Mesendoderm (in vitro differentiated cells): ENCODE results near the gene TNRC6C.

ENCODE experiments used
- DNase-seq: peaks from one replicate; pipeline ENCODE4 v3.0.0; 2013
- H2AK5ac ChIP-seq: 2 replicates; pipeline ENCODE4 v1.6.1; 2013; ENCODE audit warnings: low read length, inconsistent platforms
- H2BK120ac ChIP-seq: 2 replicates; pipeline ENCODE4 v1.6.1; 2013; ENCODE audit warnings: low read depth, mild to moderate bottlenecking, low read length, moderate library complexity, mixed read lengths
- H2BK15ac ChIP-seq: replicated peaks from 2 replicates; pipeline ENCODE4 v1.6.1; 2013; ENCODE audit warnings: low read depth, mild to moderate bottlenecking, moderate library complexity
- H2BK5ac ChIP-seq: 2 replicates; pipeline ENCODE4 v1.6.1; 2013; ENCODE audit warnings: low read length, inconsistent platforms
- H3K18ac ChIP-seq: 2 replicates; pipeline ENCODE4 v1.6.1; 2013; ENCODE audit warnings: mild to moderate bottlenecking, low read length, mixed read lengths
- H3K23ac ChIP-seq: one replicate; pipeline ENCODE4 v1.6.1; 2013; ENCODE audit warnings: low read length
- H3K27ac ChIP-seq: 2 replicates; pipeline ENCODE4 v1.5.1; 2013; ENCODE audit warnings: low read depth, mild to moderate bottlenecking, inconsistent platforms, low read length, moderate library complexity
- H3K27me3 ChIP-seq: 2 replicates; pipeline ENCODE4 v1.6.1; 2013; ENCODE audit warnings: low read length, control low read depth, mild to moderate bottlenecking, inconsistent platforms; ENCODE audit not compliant: insufficient read depth, poor library complexity
- H3K36me3 ChIP-seq: 2 replicates; pipeline ENCODE4 v1.6.1; 2013; ENCODE audit warnings: low read length, inconsistent platforms; ENCODE audit not compliant: control insufficient read depth, insufficient read depth
- H3K4ac ChIP-seq: one replicate; pipeline ENCODE4 v1.6.1; 2013; ENCODE audit warnings: low read depth, mild to moderate bottlenecking, low read length, moderate library complexity
- H3K4me1 ChIP-seq: 2 replicates; pipeline ENCODE4 v1.6.1; 2013; ENCODE audit warnings: low read depth, low read length, inconsistent platforms; ENCODE audit not compliant: control insufficient read depth
- H3K4me2 ChIP-seq: 2 replicates; pipeline ENCODE4 v1.6.1; 2013; ENCODE audit warnings: low read length
- H3K4me3 ChIP-seq: 2 replicates; pipeline ENCODE4 v1.5.1; 2013; ENCODE audit warnings: mild to moderate bottlenecking, low read length
- H3K56ac ChIP-seq: one replicate; pipeline ENCODE4 v1.6.1; 2013; ENCODE audit warnings: low read length
- H3K79me1 ChIP-seq: 2 replicates; pipeline ENCODE4 v1.6.1; 2013; ENCODE audit warnings: low read length, inconsistent platforms
- H3K79me2 ChIP-seq: 2 replicates; pipeline ENCODE4 v1.6.1; 2013; ENCODE audit warnings: mild to moderate bottlenecking, low read length; ENCODE audit not compliant: control insufficient read depth, insufficient read depth
- H3K9ac ChIP-seq: 2 replicates; pipeline ENCODE4 v1.6.1; 2013; ENCODE audit warnings: low read length, inconsistent platforms
- H4K5ac ChIP-seq: one replicate; pipeline ENCODE4 v1.6.1; 2013; ENCODE audit warnings: low read length
- H4K8ac ChIP-seq: one replicate; pipeline ENCODE4 v1.6.1; 2013; ENCODE audit warnings: low read depth, mild to moderate bottlenecking, control low read depth, low read length, moderate library complexity
- WGBS: extraction: QIAGEN DNeasy Blood & Tissue Kit; methylation state at CpG from one replicate; pipeline ENCODE4 v1.1.7; 2013; ENCODE audit warnings: low lambda C conversion rate, missing lambda C conversion rate; ENCODE audit not compliant: insufficient coverage; ENCODE audit errors: extremely low coverage; 5-methylcytosine and 5-hydroxymethylcytosine counted together

TNRC6C gene

DNA sequence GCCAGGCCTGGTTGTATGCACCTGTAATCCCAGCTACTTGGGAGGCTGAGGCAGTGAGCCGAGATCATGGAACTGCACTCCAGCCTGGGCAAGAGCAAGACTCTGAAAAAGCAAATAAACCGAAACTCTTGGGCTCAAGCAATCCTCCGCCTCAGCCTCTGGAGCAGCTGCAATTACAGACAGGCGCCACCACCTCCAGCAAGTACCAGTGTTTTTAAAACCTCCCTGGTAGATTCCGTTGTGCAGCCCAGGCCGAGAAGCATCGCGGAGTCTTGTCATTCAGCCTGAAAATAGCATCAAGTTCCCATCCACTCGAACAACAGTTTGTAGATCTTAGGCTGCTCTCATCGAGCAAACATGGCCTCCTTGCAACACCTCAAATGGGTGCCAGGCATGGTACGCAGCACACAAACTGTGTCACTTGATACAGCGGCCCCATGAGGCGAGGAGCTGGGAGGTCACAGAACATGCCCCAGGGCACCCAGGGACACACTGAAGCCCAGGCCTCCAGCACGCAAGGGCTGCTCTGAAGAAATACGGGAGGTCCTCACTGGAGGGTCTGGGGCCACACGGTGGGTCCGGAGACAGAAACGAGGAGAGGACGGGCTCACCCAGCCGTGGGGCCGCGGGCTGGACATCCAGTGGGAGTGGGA lies 152.0 kb downstream of the TNRC6C start:
- Histone ChIP-seq H2BK120ac (no peak overlapping the region), H4K5ac (no peak overlapping the region), H3K4me3 (no peak overlapping the region), H3K4ac (no peak overlapping the region), H3K56ac (no peak overlapping the region), H3K18ac (no peak overlapping the region), H3K4me1 (no peaks in the 10 kb centered on the region), H3K79me2 (no peaks in the 10 kb centered on the region), H3K4me2 (no peak overlapping the region), H3K9ac (no peak overlapping the region), H2BK5ac (no peak overlapping the region), H4K8ac (no peak overlapping the region), H3K23ac (no peak overlapping the region), H3K79me1 (peaks cover 1% of the 10 kb centered on the region), H3K27me3 (no peaks in the 10 kb centered on the region), H2BK15ac (no peak overlapping the region), H2AK5ac (no peak overlapping the region), H3K27ac (no peak overlapping the region), H3K36me3 (peaks cover 9% of the 10 kb centered on the region)
- WGBS = no CpG with 5 or more reads among the region's 22 CpGs
- no peak for DNase-seq

DNA sequence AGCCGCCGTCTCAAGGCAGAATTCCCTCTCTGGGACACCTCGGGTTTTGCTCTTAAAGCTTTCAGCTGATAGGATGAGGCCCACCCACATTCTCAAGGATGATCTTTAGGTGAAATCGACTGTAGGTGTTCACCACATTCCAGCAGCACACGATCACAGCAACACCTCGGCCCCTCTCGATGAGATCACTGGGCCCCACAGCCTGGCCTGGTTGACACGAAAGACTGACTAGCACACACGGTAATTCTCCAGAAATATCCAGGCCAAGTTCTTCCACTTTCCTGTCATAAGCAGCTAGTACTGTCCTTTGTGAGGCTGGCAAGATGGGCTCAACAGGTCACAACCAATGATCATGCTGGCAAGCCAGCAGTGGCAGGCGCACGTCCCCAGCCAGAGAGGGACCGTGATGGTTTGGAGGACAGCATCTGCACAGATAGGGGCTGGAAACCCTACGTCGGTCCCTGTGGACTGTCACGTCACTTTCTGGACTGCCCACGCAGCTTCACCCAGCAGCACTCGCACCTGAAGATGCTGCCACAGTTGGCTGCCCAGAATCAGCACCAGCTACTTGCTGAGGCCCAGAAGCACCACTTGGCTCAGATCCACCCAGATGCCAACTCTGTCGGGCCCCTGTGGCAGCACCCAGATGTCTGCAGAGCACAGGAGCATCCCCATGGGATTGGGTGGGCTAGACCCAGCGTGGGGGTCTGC lies 152.7 kb downstream of the TNRC6C start:
- no peaks in the 10 kb centered on the region for H3K79me2 ChIP-seq
- no peak overlapping the region for H3K27ac ChIP-seq
- no peak overlapping the region for H4K5ac ChIP-seq
- H3K9ac ChIP-seq = no peak overlapping the region
- peaks cover 9% of the 10 kb centered on the region for H3K36me3 ChIP-seq
- H3K27me3 ChIP-seq = no peaks in the 10 kb centered on the region
- DNase-seq = no peak
- H3K79me1 ChIP-seq = peaks cover 1% of the 10 kb centered on the region
- no peak overlapping the region for H3K18ac ChIP-seq
- no peak overlapping the region for H3K56ac ChIP-seq
- WGBS = no CpG with 5 or more reads among the region's 19 CpGs
- H2BK120ac ChIP-seq = no peak overlapping the region
- no peaks in the 10 kb centered on the region for H3K4me1 ChIP-seq
- no peak overlapping the region for H2BK15ac ChIP-seq
- no peak overlapping the region for H3K4me3 ChIP-seq
- no peak overlapping the region for H3K23ac ChIP-seq
- H2AK5ac ChIP-seq = no peak overlapping the region
- no peak overlapping the region for H3K4me2 ChIP-seq
- no peak overlapping the region for H2BK5ac ChIP-seq
- H3K4ac ChIP-seq = no peak overlapping the region
- H4K8ac ChIP-seq = no peak overlapping the region

GRCh38 chr17:78111727-78112517 lies 153.4 kb downstream of the TNRC6C start:
- peaks cover 1% of the 10 kb centered on the region for H3K79me1 ChIP-seq
- H3K56ac ChIP-seq = no peak overlapping the region
- no peak overlapping the region for H3K27ac ChIP-seq
- no peak overlapping the region for H2AK5ac ChIP-seq
- no peak overlapping the region for H3K18ac ChIP-seq
- H3K4ac ChIP-seq = no peak overlapping the region
- no peak overlapping the region for H4K5ac ChIP-seq
- WGBS = no CpG with 5 or more reads among the region's 28 CpGs
- H2BK15ac ChIP-seq = no peak overlapping the region
- H3K36me3 ChIP-seq = peaks cover 9% of the 10 kb centered on the region
- DNase-seq = no peak
- H3K4me2 ChIP-seq = no peak overlapping the region
- H3K4me3 ChIP-seq = no peak overlapping the region
- no peak overlapping the region for H3K9ac ChIP-seq
- no peak overlapping the region for H3K23ac ChIP-seq
- no peak overlapping the region for H4K8ac ChIP-seq
- H2BK5ac ChIP-seq = no peak overlapping the region
- H3K4me1 ChIP-seq = no peaks in the 10 kb centered on the region
- no peak overlapping the region for H2BK120ac ChIP-seq
- no peaks in the 10 kb centered on the region for H3K27me3 ChIP-seq
- no peaks in the 10 kb centered on the region for H3K79me2 ChIP-seq

- Histone ChIP-seq H3K36me3 (peaks cover 9% of the 10 kb centered on the region), H2AK5ac (no peak overlapping the region), H2BK15ac (no peak overlapping the region), H3K18ac (no peak overlapping the region), H3K4me1 (no peaks in the 10 kb centered on the region), H3K23ac (no peak overlapping the region), H3K56ac (peak overlapping the region; percentile 22), H3K27ac (no peak overlapping the region), H4K5ac (no peak overlapping the region), H3K27me3 (no peaks in the 10 kb centered on the region), H2BK5ac (no peak overlapping the region), H3K4me2 (no peak overlapping the region), H4K8ac (no peak overlapping the region), H3K4me3 (no peak overlapping the region), H3K9ac (no peak overlapping the region), H2BK120ac (no peak overlapping the region), H3K79me1 (peaks cover 1% of the 10 kb centered on the region), H3K79me2 (no peaks in the 10 kb centered on the region), H3K4ac (no peak overlapping the region)
- no CpG with 5 or more reads among the region's 33 CpGs for WGBS
- DNase-seq = peak; percentile 74
These were observed 154.3 kb downstream of the TNRC6C start for GRCh38 chr17:78112518-78113471.
